Measurements from ENCODE around the gene THUMPD3.

DNA sequence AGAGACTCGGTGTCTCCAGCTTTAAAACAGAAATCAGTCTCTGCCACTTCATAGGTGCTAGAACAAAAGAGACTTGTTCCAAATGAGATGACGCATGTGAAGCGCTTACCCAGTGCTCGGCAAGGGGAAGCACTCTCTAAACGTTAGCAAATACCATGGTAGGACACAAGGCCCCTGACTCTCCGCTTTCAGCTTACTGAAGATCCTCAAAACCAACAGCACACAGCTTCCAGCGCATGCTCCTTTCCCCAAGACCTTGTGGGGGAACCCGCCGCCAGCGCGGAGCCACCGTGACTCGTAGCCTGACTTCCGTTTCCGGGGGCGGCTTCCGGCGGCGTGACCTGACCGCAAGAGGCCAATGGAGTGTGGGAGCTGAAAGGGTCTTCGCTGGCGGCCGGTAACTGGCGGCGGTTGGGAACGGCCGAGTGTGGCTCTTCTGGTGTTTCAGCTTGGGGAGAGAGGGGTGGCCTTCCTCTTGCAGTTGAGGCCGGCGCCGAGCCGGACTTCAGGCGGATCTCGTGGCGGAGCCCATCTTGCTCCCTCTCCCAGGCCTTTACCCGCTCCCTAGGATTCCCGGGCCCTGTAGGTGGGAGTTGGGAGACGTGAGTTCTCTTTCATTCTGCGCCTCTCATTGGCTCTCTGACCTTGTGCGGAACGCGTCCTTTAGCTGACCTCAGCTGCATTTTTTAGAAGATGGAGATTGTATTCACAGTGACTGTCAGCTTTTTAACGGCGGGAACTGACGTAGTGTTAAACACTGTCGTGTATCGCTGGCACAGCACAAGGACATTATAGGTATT lies at the start of gene THUMPD3:
- TF ChIP-seq CTCF (IDR thresholded peaks at IDR 0.05; ENCODE audit: low read depth, low read length) (no peak), EZH2phosphoT487 (IDR thresholded peaks at IDR 0.05; ENCODE audit: low read depth) (no peak)

Data from OCI-LY3 (cell line).